DOHH2 (cell line): ENCODE results near the gene ECHDC1.
A peak's percentile ranks its signal among the peaks of the same experiment; 100 is the strongest.

Experiments used
- H3F3A ChIP-seq: fragments of 200-600 bp; sonication (generic), shearing (Covaris generic); 2 replicates; pipeline ENCODE4 v1.6.0; 2016; ENCODE audit warnings: antibody characterized with exemption, mild to moderate bottlenecking; ENCODE audit not compliant: control insufficient read depth, insufficient read depth
- H3K27ac ChIP-seq: fragments of 200-600 bp; sonication (generic); 2 replicates; pipeline ENCODE4 v1.5.1; 2014; ENCODE audit warnings: low read depth, mild to moderate bottlenecking, low read length, moderate library complexity
- H3K27me3 ChIP-seq: fragments of 200-600 bp; sonication (generic); 2 replicates; pipeline ENCODE4 v1.6.1; 2014; ENCODE audit warnings: mild to moderate bottlenecking, low read length, mixed read lengths; ENCODE audit not compliant: control insufficient read depth
- H3K36me3 ChIP-seq: fragments of 200-600 bp; sonication (generic); 2 replicates; pipeline ENCODE4 v1.6.1; 2014; ENCODE audit warnings: mild to moderate bottlenecking, low read length, moderate library complexity, mixed read lengths; ENCODE audit not compliant: control insufficient read depth
- H3K4me1 ChIP-seq: fragments of 200-600 bp; sonication (generic); 2 replicates; pipeline ENCODE4 v1.6.1; 2014; ENCODE audit warnings: mild to moderate bottlenecking, low read length, mixed read lengths; ENCODE audit not compliant: control insufficient read depth
- H3K4me2 ChIP-seq: fragments of 200-600 bp; sonication (generic); 2 replicates; pipeline ENCODE4 v1.6.0; 2014; ENCODE audit warnings: mild to moderate bottlenecking, low read length, moderate library complexity
- H3K4me3 ChIP-seq: fragments of 200-600 bp; sonication (generic); 2 replicates; pipeline ENCODE4 v1.5.1; 2014; ENCODE audit warnings: mild to moderate bottlenecking, low read length, mixed read lengths
- H3K79me2 ChIP-seq: fragments of 200-600 bp; sonication (generic); 2 replicates; pipeline ENCODE4 v1.6.1; 2014; ENCODE audit warnings: mild to moderate bottlenecking, low read length, mixed read lengths; ENCODE audit not compliant: control insufficient read depth
- H3K9me2 ChIP-seq: fragments of 200-600 bp; sonication (generic); replicated peaks from 2 replicates; pipeline ENCODE4 v1.6.1; 2014; ENCODE audit warnings: mild to moderate bottlenecking, low read length, mixed read lengths; ENCODE audit not compliant: control insufficient read depth
- H3K9me3 ChIP-seq: fragments of 200-600 bp; sonication (generic); 2 replicates; pipeline ENCODE4 v1.6.1; 2014; ENCODE audit warnings: antibody characterized with exemption, low read length, mixed read lengths; ENCODE audit not compliant: control insufficient read depth, insufficient read depth
- H4K20me1 ChIP-seq: fragments of 200-600 bp; sonication (generic); 2 replicates; pipeline ENCODE4 v1.6.0; 2014; ENCODE audit warnings: low read depth, mild to moderate bottlenecking, antibody characterized with exemption, low read length, moderate library complexity; ENCODE audit not compliant: control insufficient read depth, insufficient read depth
- EZH2phosphoT487 ChIP-seq: fragments of 200-600 bp; sonication (generic); IDR thresholded peaks from 2 replicates; pipeline ENCODE4 v1.6.1; 2017; ENCODE audit warnings: borderline replicate concordance, mild to moderate bottlenecking, antibody characterized with exemption, low read length, moderate library complexity, mixed read lengths
- TF ChIP-seq, protein P1 (sequence below): fragments of 200-600 bp; sonication (generic); IDR thresholded peaks from one replicate; pipeline ENCODE4 v1.5.1; 2014; ENCODE audit warnings: antibody characterized with exemption, mild to moderate bottlenecking, low read depth, low read length; ENCODE audit not compliant: poor library complexity, severe bottlenecking

ECHDC1 gene

GRCh38 chr6:127302728-127303660, 40.4 kb downstream of the ECHDC1 start:
- Histone ChIP-seq H3K4me2 (peak overlapping the region; percentile 47), H3K9me3 (no peaks in the 10 kb centered on the region), H3K36me3 (peaks cover 25% of the 10 kb centered on the region), H3K79me2 (peaks cover 15% of the 10 kb centered on the region), H4K20me1 (peaks cover 4% of the 10 kb centered on the region; the same call in 1 of the 2 replicates), H3K4me1 (peaks cover 13% of the 10 kb centered on the region), H3K27me3 (no peaks in the 10 kb centered on the region), H3K4me3 (no peak overlapping the region), H3K27ac (0 out of 2 replicates have a peak overlapping the region, but pooled peaks have one; percentile 3), H3K9me2 (no peaks in the 10 kb centered on the region), H3F3A (peaks cover 8% of the 10 kb centered on the region; the same call in 1 of the 2 replicates)
- TF ChIP-seq, protein P1, sequence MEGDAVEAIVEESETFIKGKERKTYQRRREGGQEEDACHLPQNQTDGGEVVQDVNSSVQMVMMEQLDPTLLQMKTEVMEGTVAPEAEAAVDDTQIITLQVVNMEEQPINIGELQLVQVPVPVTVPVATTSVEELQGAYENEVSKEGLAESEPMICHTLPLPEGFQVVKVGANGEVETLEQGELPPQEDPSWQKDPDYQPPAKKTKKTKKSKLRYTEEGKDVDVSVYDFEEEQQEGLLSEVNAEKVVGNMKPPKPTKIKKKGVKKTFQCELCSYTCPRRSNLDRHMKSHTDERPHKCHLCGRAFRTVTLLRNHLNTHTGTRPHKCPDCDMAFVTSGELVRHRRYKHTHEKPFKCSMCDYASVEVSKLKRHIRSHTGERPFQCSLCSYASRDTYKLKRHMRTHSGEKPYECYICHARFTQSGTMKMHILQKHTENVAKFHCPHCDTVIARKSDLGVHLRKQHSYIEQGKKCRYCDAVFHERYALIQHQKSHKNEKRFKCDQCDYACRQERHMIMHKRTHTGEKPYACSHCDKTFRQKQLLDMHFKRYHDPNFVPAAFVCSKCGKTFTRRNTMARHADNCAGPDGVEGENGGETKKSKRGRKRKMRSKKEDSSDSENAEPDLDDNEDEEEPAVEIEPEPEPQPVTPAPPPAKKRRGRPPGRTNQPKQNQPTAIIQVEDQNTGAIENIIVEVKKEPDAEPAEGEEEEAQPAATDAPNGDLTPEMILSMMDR: peak; percentile 69
- no peak for TF ChIP-seq EZH2phosphoT487

DNA sequence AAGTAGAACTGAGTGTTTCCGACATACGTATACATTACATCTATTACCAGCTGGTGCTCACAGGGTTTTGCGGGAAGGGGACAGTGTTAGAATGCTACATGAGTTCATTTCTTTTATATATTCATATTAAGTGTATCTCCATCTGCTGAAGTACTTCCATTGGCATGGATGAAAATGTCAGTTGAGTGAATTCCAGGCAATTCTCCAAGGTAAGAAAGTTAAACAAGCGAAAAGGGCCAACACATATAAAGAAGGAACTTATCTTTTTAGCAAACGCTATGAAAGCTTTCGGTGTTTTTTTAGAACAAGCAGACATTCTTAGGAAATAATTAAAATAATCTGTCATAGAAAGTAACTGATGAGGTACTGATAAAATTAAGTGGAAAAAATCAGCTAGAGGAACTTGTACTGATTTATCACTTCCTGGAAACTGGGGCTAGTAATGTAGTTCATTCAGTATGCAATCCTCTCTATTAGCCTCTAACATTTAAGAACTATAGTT, 42.2 kb downstream of the ECHDC1 start:
- TF ChIP-seq EZH2phosphoT487: no peak
- TF ChIP-seq, protein P1: no peak
- Histone ChIP-seq H3K4me2 (no peak overlapping the region), H3K9me3 (no peaks in the 10 kb centered on the region), H3K4me1 (peaks cover 13% of the 10 kb centered on the region), H3K27ac (no peak overlapping the region), H4K20me1 (peaks cover 4% of the 10 kb centered on the region), H3K4me3 (no peak overlapping the region), H3K27me3 (no peaks in the 10 kb centered on the region), H3K9me2 (no peaks in the 10 kb centered on the region), H3K36me3 (peaks cover 24% of the 10 kb centered on the region), H3K79me2 (peaks cover 11% of the 10 kb centered on the region), H3F3A (peaks cover 8% of the 10 kb centered on the region; the same call in 1 of the 2 replicates)

GRCh38 chr6:127300411-127300810, 43.0 kb downstream of the ECHDC1 start:
- no peaks in the 10 kb centered on the region for H3K27me3 ChIP-seq
- H3K4me1 ChIP-seq: peaks cover 13% of the 10 kb centered on the region
- H3K36me3 ChIP-seq: peaks cover 24% of the 10 kb centered on the region
- peaks cover 4% of the 10 kb centered on the region for H4K20me1 ChIP-seq
- H3K9me2 ChIP-seq: no peaks in the 10 kb centered on the region
- H3K4me3 ChIP-seq: no peak overlapping the region
- H3K79me2 ChIP-seq: peaks cover 11% of the 10 kb centered on the region
- TF ChIP-seq, protein P1: no peak
- no peak for TF ChIP-seq EZH2phosphoT487
- no peak overlapping the region for H3K27ac ChIP-seq
- H3F3A ChIP-seq: peaks cover 8% of the 10 kb centered on the region; the same call in 1 of the 2 replicates
- H3K9me3 ChIP-seq: no peaks in the 10 kb centered on the region
- no peak overlapping the region for H3K4me2 ChIP-seq
